Colonic mucosa (tissue), 4 donors: Measurements from ENCODE around the gene MTMR10. TPM values are rescaled to one million over a fixed set of nuclear protein-coding genes. Genes with fewer than 3 reads are reported as not detected.

Experiments used
- DNase-seq: peaks from one replicate; pipeline ENCODE4 v3.0.0-alpha.2; 2020
- H3K27ac ChIP-seq: fragments of 200-600 bp; one replicate; pipeline ENCODE4 v1.8.0; 2021
- H3K27me3 ChIP-seq: fragments of 200-600 bp; one replicate; pipeline ENCODE4 v1.8.0; 2021
- H3K36me3 ChIP-seq: fragments of 200-600 bp; one replicate; pipeline ENCODE4 v1.8.0; 2021
- H3K4me1 ChIP-seq: fragments of 200-600 bp; one replicate; pipeline ENCODE4 v1.8.0; 2021; ENCODE audit warnings: mild to moderate bottlenecking
- H3K4me3 ChIP-seq: fragments of 200-600 bp; one replicate; pipeline ENCODE4 v1.8.0; 2021
- H3K9ac ChIP-seq, 2 donors: one replicate each; pipeline ENCODE4 v1.7.0; 2013; ENCODE audit warnings: control low read depth in 2 of 2, low read depth in 2 of 2, low read length in 2 of 2
- H3K9me3 ChIP-seq: fragments of 200-600 bp; one replicate; pipeline ENCODE4 v1.8.0; 2021
- CTCF ChIP-seq: fragments of 200-600 bp; IDR thresholded peaks from one replicate; pipeline ENCODE4 v1.8.0; 2022; ENCODE audit warnings: antibody characterized with exemption, mild to moderate bottlenecking
- intact Hi-C: fragments of 100-400 bp; cut with DNase I; formaldehyde crosslinking; loops from one replicate; pipeline ENCODE4 v1.14.1; 2022
- total RNA-seq, 2 donors: library from RNA; stranded (reverse); fragmentation: NEBNext Ultra II Directional in 1 of 2; extraction: Animal tissue kit (Norgen Biotek cat#: 25700) in 1 of 2; gene quantifications; one replicate each; pipeline ENCODE4 v1.2.1, GENCODE V29; 2021
- donor health status: healthy.
- donor health status: DM: no; HTN: no; CAD: no.
- donor health status: DM: no; HTN: no; CAD: no.

The MTMR10 gene
- total RNA-seq, 2 donors from 2014 or later: 23.2 to 28.7 TPM

- Histone ChIP-seq H3K4me3 (no peak overlapping the region), H3K4me1 (no peaks in the 10 kb centered on the region), H3K27ac (no peak overlapping the region), H3K36me3 (no peaks in the 10 kb centered on the region), H3K27me3 (no peaks in the 10 kb centered on the region), H3K9ac (no peak overlapping the region), H3K9me3 (no peaks in the 10 kb centered on the region)
- intact Hi-C loops: no loop called here
- no peak for DNase-seq
- no peak for TF ChIP-seq CTCF
Observed at GRCh38 chr15:31014608-31014925, 23.1 kb upstream of the MTMR10 start.

- intact Hi-C loops: no loop called here
- Histone ChIP-seq H3K9me3 (no peaks in the 10 kb centered on the region), H3K9ac (peak overlapping the region in 1 of 2 donors; percentile 44), H3K36me3 (no peaks in the 10 kb centered on the region), H3K27ac (no peak overlapping the region), H3K4me1 (no peaks in the 10 kb centered on the region), H3K4me3 (no peak overlapping the region), H3K27me3 (no peaks in the 10 kb centered on the region)
- no peak for DNase-seq
- TF ChIP-seq CTCF: no peak
Observed at GRCh38 chr15:31013863-31014607, 22.6 kb upstream of the MTMR10 start.

- Histone ChIP-seq H3K27ac (no peak overlapping the region), H3K9me3 (no peaks in the 10 kb centered on the region), H3K27me3 (no peaks in the 10 kb centered on the region), H3K4me3 (no peak overlapping the region), H3K9ac (no peak overlapping the region), H3K4me1 (no peaks in the 10 kb centered on the region), H3K36me3 (no peaks in the 10 kb centered on the region)
- intact Hi-C loops: no loop called here
- TF ChIP-seq CTCF: no peak
- DNase-seq: no peak
Observed at GRCh38 chr15:31012455-31012854, 21.0 kb upstream of the MTMR10 start.

- TF ChIP-seq CTCF: no peak
- no peak overlapping the region for H3K9ac ChIP-seq
- H3K27ac ChIP-seq: no peak overlapping the region
- no peak for DNase-seq
- intact Hi-C loops: no loop called here
- no peaks in the 10 kb centered on the region for H3K9me3 ChIP-seq
- H3K4me3 ChIP-seq: no peak overlapping the region
- H3K27me3 ChIP-seq: no peaks in the 10 kb centered on the region
- H3K36me3 ChIP-seq: no peaks in the 10 kb centered on the region
- H3K4me1 ChIP-seq: no peaks in the 10 kb centered on the region
Observed at GRCh38 chr15:31010036-31010435, 18.6 kb upstream of the MTMR10 start.

GRCh38 chr15:31005660-31006059, 14.2 kb upstream of the MTMR10 start:
- H3K36me3 ChIP-seq: no peaks in the 10 kb centered on the region
- intact Hi-C loops: no loop called here
- H3K27me3 ChIP-seq: no peaks in the 10 kb centered on the region
- H3K4me3 ChIP-seq: no peak overlapping the region
- no peaks in the 10 kb centered on the region for H3K9me3 ChIP-seq
- H3K9ac ChIP-seq: no peak overlapping the region
- H3K27ac ChIP-seq: no peak overlapping the region
- H3K4me1 ChIP-seq: no peaks in the 10 kb centered on the region
- DNase-seq: no peak
- TF ChIP-seq CTCF: no peak
